ENCODE results near the gene EIF4H.
"Not testable (repeated sequence)": the region's sequence is repeated elsewhere in the genome, so short reads cannot be mapped to it uniquely, and the experiment has no call there.

EIF4H gene

GRCh38 chr7:74224511-74224832, 50.3 kb downstream of the EIF4H start:
- no peak for DNase-seq (ENCODE audit: low read depth)
- H3K4me3 ChIP-seq (ENCODE audit: low read depth, low read length) = no peak overlapping the region
- TF ChIP-seq CTCF (IDR thresholded peaks at IDR 0.05; ENCODE audit: control insufficient read depth, extremely low read depth, insufficient read depth) = no peak

GRCh38 chr7:74224907-74225306, 50.8 kb downstream of the EIF4H start:
- not testable (repeated sequence) for DNase-seq (ENCODE audit: low read depth); H3K4me3 ChIP-seq (ENCODE audit: low read depth, low read length)

- no peak for TF ChIP-seq CTCF (IDR thresholded peaks at IDR 0.05; ENCODE audit: control insufficient read depth, extremely low read depth, insufficient read depth)
- no peak overlapping the region for H3K4me3 ChIP-seq (ENCODE audit: low read depth, low read length)
- DNase-seq (ENCODE audit: low read depth) = no peak
Observed at GRCh38 chr7:74225400-74225799, 51.2 kb downstream of the EIF4H start.

GRCh38 chr7:74226633-74227032, 52.5 kb downstream of the EIF4H start:
- no peak for DNase-seq (ENCODE audit: low read depth)
- no peak for TF ChIP-seq CTCF (IDR thresholded peaks at IDR 0.05; ENCODE audit: control insufficient read depth, extremely low read depth, insufficient read depth)
- H3K4me3 ChIP-seq (ENCODE audit: low read depth, low read length) = no peak overlapping the region

- no peak for DNase-seq (ENCODE audit: low read depth)
- H3K4me3 ChIP-seq (ENCODE audit: low read depth, low read length) = no peak overlapping the region
- no peak for TF ChIP-seq CTCF (IDR thresholded peaks at IDR 0.05; ENCODE audit: control insufficient read depth, extremely low read depth, insufficient read depth)
Observed at GRCh38 chr7:74228951-74229900, 55.1 kb downstream of the EIF4H start.

- DNase-seq (ENCODE audit: low read depth) = no peak
- TF ChIP-seq CTCF (IDR thresholded peaks at IDR 0.05; ENCODE audit: control insufficient read depth, extremely low read depth, insufficient read depth) = no peak
Observed at GRCh38 chr7:74230446-74231231, 56.5 kb downstream of the EIF4H start.

GRCh38 chr7:74231232-74231590, 57.1 kb downstream of the EIF4H start:
- H3K4me3 ChIP-seq (ENCODE audit: low read depth, low read length) = no peak overlapping the region
- no peak for TF ChIP-seq CTCF (IDR thresholded peaks at IDR 0.05; ENCODE audit: control insufficient read depth, extremely low read depth, insufficient read depth)
- no peak for DNase-seq (ENCODE audit: low read depth)

More at GRCh38 chr7:74230446-74231231, 56.5 kb downstream of the EIF4H start:
- no peak overlapping the region for H3K4me3 ChIP-seq (ENCODE audit: low read depth, low read length)
